T-helper 2 cell treated with Interferon-gamma antibody and Interleukin-4, amounts not matched to agents 5 μg/mL and 100 μg/mL, for 36 hours (primary cell): Measurements from ENCODE around the gene FBXO24.

ENCODE experiments used
- DNase-seq: peaks from one replicate; pipeline ENCODE4 v3.0.0; 2021; ENCODE audit warnings: low spot score
- H3K27ac Mint-ChIP-seq: one replicate; pipeline ENCODE4 v1.8.0; 2021; ENCODE audit warnings: mild to moderate bottlenecking, mixed read lengths
- H3K27me3 Mint-ChIP-seq: one replicate; pipeline ENCODE4 v1.8.0; 2021; ENCODE audit warnings: low read depth, mixed read lengths
- H3K36me3 Mint-ChIP-seq: one replicate; pipeline ENCODE4 v1.8.0; 2021; ENCODE audit warnings: low read depth, mixed read lengths
- H3K4me1 Mint-ChIP-seq: one replicate; pipeline ENCODE4 v1.8.0; 2021; ENCODE audit warnings: low read depth, mixed read lengths
- H3K4me3 Mint-ChIP-seq: one replicate; pipeline ENCODE4 v1.8.0; 2022; ENCODE audit warnings: mild to moderate bottlenecking, moderate library complexity, mixed read lengths
- H3K9me3 Mint-ChIP-seq: one replicate; pipeline ENCODE4 v1.8.0; 2021; ENCODE audit warnings: mixed read lengths

Gene FBXO24

DNA sequence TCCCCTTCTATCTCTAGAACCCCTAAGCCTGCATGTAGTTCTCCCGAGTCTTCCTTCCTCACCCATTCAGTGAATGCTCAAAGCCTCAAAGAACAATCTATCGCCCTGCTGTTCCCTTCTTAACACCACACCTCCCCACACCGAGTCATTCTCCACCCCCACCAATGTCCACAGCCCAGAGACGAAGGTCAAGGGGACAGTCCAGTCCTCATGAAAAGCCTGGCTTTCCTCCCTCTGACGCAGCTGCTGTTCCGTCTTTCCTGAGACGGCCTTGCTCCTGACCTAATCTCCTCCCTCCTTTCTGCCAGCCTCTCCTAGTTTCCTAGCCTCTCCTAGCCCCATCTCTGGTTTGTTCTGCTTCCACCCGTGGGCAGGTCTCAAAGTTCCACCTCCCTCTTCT is 35.4 kb downstream of the FBXO24 start:
- Mint-ChIP-seq H3K27me3 (no peaks in the 10 kb centered on the region), H3K4me3 (no peak overlapping the region), H3K9me3 (no peaks in the 10 kb centered on the region), H3K36me3 (peaks cover 22% of the 10 kb centered on the region), H3K27ac (peak overlapping the region; percentile 70), H3K4me1 (peaks cover 30% of the 10 kb centered on the region)
- no peak for DNase-seq

DNA sequence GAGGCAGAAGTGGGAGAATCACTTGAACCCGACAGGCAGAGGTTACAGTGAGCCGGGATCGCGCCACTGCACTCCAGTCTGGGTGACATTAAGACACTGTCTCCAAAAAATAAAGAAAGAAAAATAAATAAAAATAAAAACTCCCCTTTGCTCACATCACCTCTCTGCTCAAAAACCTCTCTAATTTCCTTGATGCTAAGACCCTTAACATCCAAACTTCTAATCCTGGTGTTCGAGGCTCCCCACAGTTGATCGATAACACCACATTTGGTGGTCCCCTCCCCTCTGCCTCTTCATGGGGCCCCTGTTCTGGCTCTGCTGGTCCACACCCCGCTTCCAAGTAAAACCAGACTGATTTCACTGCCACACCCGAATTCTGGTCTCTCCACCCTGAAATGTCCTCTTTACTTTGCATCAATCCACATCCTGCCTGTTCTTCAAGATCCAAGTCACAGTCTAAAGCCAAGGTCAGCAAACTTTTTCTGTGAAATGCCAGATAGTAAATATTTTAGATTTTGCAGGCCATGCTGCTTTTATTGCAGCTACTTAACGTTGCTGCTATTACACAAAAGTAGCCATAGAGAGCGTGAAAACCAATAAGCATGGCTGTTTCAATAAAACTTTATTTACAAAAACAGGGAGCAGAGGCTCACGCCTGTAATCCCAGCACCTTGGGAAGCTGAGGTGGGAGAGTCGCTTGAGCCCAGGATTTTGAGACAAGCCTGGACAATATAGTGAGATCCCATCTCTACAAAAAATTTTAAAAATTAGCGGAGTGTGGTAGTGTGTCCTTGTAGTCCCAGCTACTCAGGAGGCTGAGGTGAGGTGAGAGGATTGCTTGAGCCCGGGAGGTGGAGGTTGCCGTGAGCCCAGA is 38.1 kb downstream of the FBXO24 start:
- H3K4me1 Mint-ChIP-seq, result peaks cover 32% of the 10 kb centered on the region
- H3K4me3 Mint-ChIP-seq, result peak overlapping the region; percentile 55
- no peaks in the 10 kb centered on the region for H3K27me3 Mint-ChIP-seq
- H3K9me3 Mint-ChIP-seq, result no peaks in the 10 kb centered on the region
- peak overlapping the region; percentile 93 for H3K27ac Mint-ChIP-seq
- H3K36me3 Mint-ChIP-seq, result peaks cover 27% of the 10 kb centered on the region
- no peak for DNase-seq

DNA sequence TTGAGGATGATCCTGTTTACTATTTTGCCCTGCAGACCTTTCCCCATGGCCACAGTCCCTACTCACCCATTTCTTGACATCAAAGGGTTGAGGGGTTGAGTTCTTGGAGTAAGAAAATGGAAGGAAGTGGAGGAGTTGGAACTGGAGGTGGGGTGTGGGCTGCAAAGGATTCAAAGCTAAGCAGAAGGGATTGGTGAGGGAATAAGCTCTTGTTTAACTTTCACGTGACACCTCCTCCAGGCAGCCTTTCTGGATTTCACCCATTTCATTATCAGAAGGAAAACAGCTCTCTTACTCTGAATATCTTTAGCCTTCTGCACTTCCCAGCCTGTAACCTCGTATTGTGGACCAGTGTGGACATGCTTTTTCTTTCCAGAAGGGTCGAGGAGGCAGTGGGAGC is 39.9 kb downstream of the FBXO24 start:
- Mint-ChIP-seq H3K27me3 (no peaks in the 10 kb centered on the region), H3K4me3 (peak overlapping the region; percentile 82), H3K27ac (peak overlapping the region; percentile 84), H3K36me3 (peaks cover 28% of the 10 kb centered on the region), H3K4me1 (peaks cover 38% of the 10 kb centered on the region), H3K9me3 (no peaks in the 10 kb centered on the region)
- no peak for DNase-seq

DNA sequence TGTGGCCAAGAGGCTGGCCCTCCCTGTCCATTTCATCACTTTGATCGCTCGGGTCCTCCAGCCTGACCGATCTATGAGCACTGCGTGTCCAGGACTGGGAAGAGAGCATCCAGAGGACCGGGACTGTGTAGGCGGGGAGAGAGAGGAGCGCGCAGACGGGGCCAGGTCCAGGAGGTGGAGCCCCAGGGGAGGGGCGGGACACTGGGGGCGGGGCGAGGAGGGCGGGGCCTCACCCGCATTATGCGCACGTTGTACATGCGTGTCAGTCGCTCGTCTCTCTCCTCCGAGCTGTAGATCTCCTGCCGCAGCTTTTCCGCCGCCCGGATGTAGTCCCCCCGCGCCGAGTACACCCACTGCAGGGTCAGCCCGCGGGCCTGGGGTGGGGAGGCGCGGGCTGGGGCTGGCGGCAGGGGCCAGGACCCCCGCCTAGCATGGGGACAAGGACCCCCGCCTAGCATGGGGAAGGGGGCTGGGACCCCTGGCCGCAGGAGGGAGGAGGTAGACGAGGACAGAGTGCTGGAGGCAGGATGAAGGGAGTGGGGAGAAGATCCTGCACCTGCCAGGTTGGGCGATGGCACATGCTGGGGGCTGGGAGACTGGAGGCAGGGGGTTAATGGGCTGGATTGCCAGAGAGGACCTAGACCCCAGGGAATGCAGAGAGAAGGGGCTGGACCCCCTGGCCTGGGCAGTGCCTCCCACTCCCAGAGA is 40.6 kb downstream of the FBXO24 start:
- Mint-ChIP-seq H3K4me3 (peak overlapping the region; percentile 82), H3K4me1 (peaks cover 36% of the 10 kb centered on the region), H3K36me3 (peaks cover 25% of the 10 kb centered on the region), H3K27me3 (no peaks in the 10 kb centered on the region), H3K9me3 (no peaks in the 10 kb centered on the region), H3K27ac (peak overlapping the region; percentile 84)
- DNase-seq, result peak; percentile 78

DNA sequence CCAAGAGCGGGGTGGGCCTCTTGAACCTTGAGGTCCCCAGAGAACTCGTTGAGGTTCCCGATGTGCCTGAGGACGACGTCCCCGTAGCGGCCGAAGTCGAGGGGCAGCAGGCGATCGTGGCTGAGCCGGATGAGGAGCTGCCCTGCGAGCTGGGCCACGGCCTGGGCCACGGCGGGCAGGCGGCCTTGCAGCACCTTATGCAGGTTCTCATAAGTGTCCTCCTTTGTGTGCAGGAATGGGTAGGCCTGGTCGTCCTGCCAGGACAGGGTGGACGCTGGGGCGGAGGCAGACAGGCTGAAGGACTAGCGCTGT is 41.1 kb downstream of the FBXO24 start:
- Mint-ChIP-seq H3K4me3 (peak overlapping the region; percentile 82), H3K27ac (peak overlapping the region; percentile 84), H3K36me3 (peaks cover 24% of the 10 kb centered on the region), H3K9me3 (no peaks in the 10 kb centered on the region), H3K4me1 (peaks cover 36% of the 10 kb centered on the region), H3K27me3 (no peaks in the 10 kb centered on the region)
- DNase-seq, result no peak

DNA sequence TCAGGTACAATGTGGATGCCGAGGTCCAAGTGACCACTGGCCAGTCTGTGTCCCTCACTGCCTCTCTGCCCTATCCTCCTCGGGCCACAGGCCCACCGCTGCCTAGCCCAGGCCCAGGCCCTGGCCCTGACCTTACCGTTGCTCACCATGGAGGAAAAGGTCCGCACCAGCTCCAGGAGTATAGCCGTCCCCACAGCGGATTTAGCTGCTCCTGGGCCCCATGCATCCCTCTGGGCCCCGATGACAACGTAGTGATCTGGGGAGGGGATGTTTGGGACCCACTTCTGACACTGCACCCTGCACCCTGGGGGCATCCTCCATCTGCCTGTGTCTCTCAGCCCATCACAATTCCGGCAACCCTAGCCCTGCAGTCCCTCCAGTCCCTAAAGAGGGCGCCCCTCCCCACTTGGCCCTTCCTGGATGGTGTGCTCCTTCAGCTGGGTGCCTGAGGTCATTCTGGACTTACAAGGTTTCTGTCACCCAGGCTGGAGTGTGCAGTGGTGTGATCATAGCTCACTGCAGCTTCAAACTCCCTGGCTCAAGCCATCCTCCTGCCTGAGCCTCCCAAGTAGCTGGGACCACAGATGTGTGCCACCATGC is 43.1 kb downstream of the FBXO24 start:
- DNase-seq, result no peak
- peak overlapping the region; percentile 34 for H3K4me3 Mint-ChIP-seq
- peaks cover 40% of the 10 kb centered on the region for H3K4me1 Mint-ChIP-seq

DNA sequence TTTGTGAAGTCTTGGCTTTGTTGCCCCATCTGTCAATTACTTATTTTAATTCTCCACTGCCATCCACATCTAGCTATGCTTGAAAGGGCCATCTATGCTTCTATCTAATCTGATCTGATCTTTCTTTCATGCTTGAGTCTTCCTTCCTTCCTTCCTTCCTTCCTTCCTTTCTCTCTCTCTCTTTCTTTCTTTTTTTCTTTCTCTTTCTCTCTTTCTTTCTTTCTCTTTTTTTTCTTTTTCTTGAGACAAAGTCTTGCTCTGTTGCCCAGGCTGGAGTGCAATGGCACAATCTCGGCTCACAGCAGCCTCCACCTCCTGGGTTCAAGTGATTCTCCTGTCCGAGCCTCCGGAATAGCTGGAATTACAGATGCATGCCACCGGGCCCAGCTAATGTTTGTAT is 43.9 kb downstream of the FBXO24 start:
- Mint-ChIP-seq H3K36me3 (peaks cover 15% of the 10 kb centered on the region), H3K4me1 (peaks cover 38% of the 10 kb centered on the region), H3K27me3 (peaks cover 3% of the 10 kb centered on the region), H3K9me3 (no peaks in the 10 kb centered on the region), H3K27ac (peak overlapping the region; percentile 56), H3K4me3 (peak overlapping the region; percentile 17)
- no peak for DNase-seq

More for the DNA sequence above, 43.1 kb downstream of the FBXO24 start:
- Mint-ChIP-seq H3K27me3 (no peaks in the 10 kb centered on the region), H3K9me3 (no peaks in the 10 kb centered on the region), H3K36me3 (peaks cover 16% of the 10 kb centered on the region), H3K27ac (peak overlapping the region; percentile 55)

DNA sequence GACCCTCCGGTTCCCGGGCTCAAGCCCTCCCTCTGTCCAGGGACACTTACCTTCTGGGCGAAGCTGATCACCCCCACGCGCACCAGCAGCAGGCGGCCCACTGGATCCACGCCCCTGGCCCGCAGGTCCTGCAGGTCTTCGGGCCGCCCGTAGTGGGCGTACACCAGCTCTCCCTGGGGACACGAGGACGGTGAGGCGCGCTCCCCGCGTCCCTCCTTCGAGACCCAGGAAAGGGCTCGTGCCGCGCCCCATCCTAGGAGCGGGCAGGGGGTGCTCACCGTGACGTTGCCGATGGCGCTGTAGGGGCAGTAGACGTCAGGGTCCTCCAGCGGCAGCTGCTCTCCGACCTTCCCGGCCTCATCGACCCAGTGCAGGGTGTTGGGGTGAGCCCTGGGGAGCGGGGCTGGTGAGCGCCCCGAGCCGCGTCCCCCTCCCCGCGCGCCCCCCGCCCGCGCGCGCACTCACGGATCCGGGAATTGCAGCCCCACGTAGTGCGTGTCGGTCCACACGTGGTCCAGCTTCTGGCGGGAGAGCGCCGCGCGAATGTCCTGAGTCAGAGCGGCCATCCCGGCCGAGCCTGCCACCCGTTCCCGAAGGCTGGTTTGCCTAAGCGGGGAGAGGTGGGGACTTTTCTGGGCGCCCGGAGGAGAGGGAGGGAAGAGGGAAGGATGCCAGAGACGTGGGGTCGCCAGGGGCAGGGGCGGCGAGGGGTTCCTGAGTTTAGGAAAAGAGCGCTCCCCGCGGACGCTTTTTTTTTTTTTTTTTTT is 47.0 kb downstream of the FBXO24 start:
- Mint-ChIP-seq H3K4me3 (peak overlapping the region; percentile 87), H3K9me3 (no peaks in the 10 kb centered on the region), H3K4me1 (peaks cover 27% of the 10 kb centered on the region), H3K36me3 (peaks cover 11% of the 10 kb centered on the region), H3K27me3 (peaks cover 3% of the 10 kb centered on the region), H3K27ac (peak overlapping the region; percentile 86)
- DNase-seq, result peak; percentile 63

DNA sequence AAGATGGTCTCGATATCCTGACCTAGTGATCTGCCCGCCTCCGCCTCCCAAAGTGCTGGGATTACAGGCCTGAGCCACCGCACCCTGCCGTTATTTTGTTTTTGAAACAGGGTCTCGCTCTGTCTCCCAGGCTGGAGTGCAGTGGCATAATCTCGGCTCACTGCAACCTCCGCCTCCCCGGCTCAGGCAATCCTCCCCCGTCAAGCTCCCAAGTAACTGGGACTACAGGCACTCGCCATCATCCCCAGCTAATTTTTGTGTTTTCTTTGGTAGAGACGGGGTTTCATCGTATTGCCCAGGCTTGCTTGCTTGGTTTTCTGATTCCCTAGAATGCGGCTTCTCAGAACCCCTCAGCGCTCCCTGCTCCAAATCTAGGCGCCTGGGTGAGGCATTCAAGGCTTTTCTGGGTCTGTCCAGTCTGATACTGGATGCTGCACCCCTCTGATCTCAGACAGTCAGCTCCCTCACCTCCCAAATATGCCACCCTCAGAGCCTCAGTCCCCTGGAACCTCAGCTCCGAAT is 53.9 kb downstream of the FBXO24 start:
- H3K36me3 Mint-ChIP-seq, result no peaks in the 10 kb centered on the region
- H3K9me3 Mint-ChIP-seq, result no peaks in the 10 kb centered on the region
- H3K4me1 Mint-ChIP-seq, result no peaks in the 10 kb centered on the region

DNA sequence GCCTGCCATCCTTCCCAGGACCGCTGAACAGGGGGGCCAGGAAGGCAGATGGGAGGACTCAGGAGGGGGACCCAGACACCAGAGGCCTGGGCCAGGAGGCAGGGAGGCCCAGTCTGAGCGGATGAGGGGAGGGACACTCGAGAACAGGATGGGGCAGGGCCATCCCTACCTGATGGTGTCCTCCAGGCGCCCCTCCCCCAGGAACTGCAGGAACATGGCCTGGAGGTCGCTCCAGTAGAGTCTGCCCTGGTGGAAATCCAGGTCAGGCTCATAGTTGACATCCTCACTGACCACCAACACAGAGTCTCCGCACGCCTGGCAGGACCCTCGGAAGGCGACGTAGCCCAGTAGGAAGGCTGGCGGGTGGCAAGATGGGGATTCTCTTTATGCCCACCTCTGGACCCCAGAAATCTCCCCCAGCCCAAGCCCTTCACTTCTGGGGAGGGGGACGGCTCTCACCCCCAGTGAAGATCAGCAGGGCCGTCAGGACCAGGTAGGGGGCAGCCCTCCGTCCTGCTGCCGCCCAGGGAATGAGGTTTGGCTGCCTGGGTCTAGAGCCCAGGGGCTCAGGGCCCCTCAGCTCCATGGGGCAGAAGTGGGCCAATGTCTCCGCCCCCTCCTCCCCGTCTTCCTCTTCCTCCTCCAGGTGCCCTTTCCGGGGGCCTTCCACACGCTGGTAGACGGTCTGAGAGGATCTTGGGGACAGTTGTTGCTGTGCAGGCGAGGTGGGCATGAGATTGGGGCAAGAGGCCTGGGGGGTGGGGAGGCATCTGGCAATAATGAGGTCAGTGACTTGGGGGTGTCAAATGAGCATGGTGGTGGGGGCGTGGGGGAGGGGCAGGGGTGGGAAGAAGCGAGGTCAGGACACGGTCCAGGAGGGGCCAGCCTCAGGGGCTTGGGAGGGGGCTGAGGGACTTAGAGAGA is 54.7 kb downstream of the FBXO24 start:
- DNase-seq, result no peak
- Mint-ChIP-seq H3K9me3 (no peaks in the 10 kb centered on the region), H3K36me3 (no peaks in the 10 kb centered on the region), H3K4me1 (no peaks in the 10 kb centered on the region), H3K27me3 (peaks cover 5% of the 10 kb centered on the region), H3K27ac (no peak overlapping the region), H3K4me3 (no peak overlapping the region)

More for the DNA sequence above, 53.9 kb downstream of the FBXO24 start:
- no peak overlapping the region for H3K4me3 Mint-ChIP-seq
- peaks cover under 1% of the 10 kb centered on the region for H3K27me3 Mint-ChIP-seq
- no peak overlapping the region for H3K27ac Mint-ChIP-seq
- DNase-seq, result no peak

DNA sequence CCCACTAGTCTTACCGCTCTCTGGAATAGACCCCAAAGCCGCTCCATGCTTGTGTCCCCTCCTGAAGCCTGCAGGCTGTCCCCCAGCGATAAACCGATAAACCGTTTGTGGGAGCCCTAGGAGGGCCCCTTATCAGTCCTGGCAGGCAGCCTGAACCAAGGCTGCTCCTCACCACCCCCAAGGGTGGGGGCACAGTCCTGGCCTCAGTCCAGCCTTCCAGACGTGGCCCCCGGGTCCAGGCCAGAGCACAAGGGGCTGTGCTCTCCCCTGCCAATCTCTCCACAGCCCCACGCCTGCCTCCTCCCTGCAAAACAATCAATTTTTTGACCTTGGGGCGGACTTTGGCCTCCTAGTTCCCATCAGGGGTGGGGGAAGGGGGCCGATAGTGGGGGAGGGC is 55.3 kb downstream of the FBXO24 start, which contains the start of gene TFR2:
Gene TFR2 (minus strand): TSS at position 90 of the 397 bp plus-strand sequence. CDS start 43 bp downstream, at position 47.
- DNase-seq, result no peak
- Mint-ChIP-seq H3K27ac (no peak within 1 kb of the TSS), H3K36me3 (no peaks in the 10 kb centered on the region), H3K9me3 (no peaks in the 10 kb centered on the region), H3K4me3 (no peak within 1 kb of the TSS), H3K27me3 (peaks cover 8% of the 10 kb centered on the region), H3K4me1 (no peaks in the 10 kb centered on the region)

DNA sequence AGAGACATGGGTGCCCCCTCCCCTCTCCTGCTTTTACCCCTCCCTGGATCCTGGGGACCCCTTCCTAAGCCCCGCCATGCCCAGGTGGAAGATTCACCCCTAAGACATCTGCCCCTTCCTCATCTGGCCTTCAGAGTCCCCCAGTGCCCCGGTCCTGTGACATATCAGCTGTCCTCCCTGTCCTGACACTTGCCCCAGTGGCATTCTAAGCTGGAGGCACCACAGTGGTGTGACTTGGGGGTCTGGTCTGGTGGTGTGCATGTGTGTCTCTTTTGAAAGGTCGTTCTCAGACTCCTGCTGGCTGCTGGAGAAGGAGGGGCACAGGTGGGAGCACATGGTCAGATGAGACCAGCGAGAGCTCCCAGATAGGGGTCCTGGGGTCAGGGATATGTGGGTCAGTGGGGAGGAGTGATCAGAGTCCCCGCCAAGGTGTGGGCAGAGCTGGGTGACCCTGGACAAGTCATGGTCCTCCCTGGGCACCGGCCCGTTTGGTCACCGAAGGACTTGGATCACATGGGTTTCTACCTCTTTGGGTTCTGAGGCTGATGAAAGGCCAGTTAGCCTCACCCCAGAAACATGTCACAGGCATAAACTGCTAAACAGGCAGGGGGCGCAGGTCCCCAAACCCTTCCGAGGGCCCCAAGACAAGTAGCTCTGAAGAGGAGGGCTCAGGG is 55.9 kb downstream of the FBXO24 start:
- Mint-ChIP-seq H3K27ac (no peak overlapping the region), H3K4me1 (no peaks in the 10 kb centered on the region), H3K4me3 (no peak overlapping the region), H3K9me3 (no peaks in the 10 kb centered on the region), H3K36me3 (no peaks in the 10 kb centered on the region), H3K27me3 (peaks cover 8% of the 10 kb centered on the region)
- no peak for DNase-seq
